Measurements from ENCODE around the gene CCDC40. TPM values are rescaled to one million over a fixed set of nuclear protein-coding genes. Genes with fewer than 3 reads are reported as not detected.

Gene CCDC40
- total and polyA plus RNA-seq, 9 of the 15 experiments (the other 6 are each of a cell fraction or from before 2014, with no cell fraction given) = 0.07 to 0.33 TPM; not detected in 7

DNA sequence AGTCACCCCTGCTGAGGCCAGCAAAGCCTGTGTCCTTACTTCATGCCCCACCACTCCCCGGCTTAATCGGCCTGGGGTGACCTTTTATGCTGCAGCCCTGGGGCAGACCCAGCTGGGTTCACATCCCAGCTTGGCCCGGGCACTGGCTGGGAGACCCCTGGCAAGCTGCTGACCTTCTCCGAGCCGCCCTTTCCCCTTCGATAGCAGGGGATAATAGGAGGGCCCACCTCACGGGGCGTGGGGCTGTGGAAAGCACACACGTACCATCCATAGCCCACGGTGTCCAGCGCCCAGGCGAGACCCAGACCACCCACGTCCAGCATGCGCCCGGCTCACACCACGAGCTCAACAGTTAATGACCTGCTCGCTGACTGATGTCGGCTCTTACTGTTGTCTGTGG is 27.6 kb upstream of the CCDC40 start:
- no peak overlapping the region for H2AFZ ChIP-seq (ENCODE audit: low read depth, low read length)
- no peak for FAIRE-seq

More for the DNA sequence above, 27.6 kb upstream of the CCDC40 start:
- Histone ChIP-seq H3K9me3 (replicated peaks; ENCODE audit: control insufficient read depth, insufficient read depth, low read depth, low read length) (no peaks in the 10 kb centered on the region), H3K27ac (ENCODE audit: extremely low read depth, low read depth, low read length) (no peak overlapping the region), H3K4me1 (replicated peaks in 1 of 2; ENCODE audit: control insufficient read depth in 2 of 2, insufficient read depth in 2 of 2, low read length in 2 of 2) (peaks cover 0 to 40% of the 10 kb centered on the region in 2 experiments; a peak in 2 of 5 replicates), H3K79me2 (ENCODE audit: control insufficient read depth, insufficient read depth, low read length) (no peaks in the 10 kb centered on the region), H4K20me1 (replicated peaks; ENCODE audit: control insufficient read depth, insufficient read depth, low read length) (peaks cover 7% of the 10 kb centered on the region), H3K9ac (ENCODE audit: insufficient read depth in 1 of 2, low read depth in 2 of 2, low read length in 2 of 2) (no peak overlapping the region), H3K9me1 (ENCODE audit: control insufficient read depth, insufficient read depth, low read length) (no peaks in the 10 kb centered on the region), H3K4me3 (no peak overlapping the region), H3K36me3 (ENCODE audit: control insufficient read depth, insufficient read depth, low read length) (no peaks in the 10 kb centered on the region), H3K27me3 (ENCODE audit: control insufficient read depth in 2 of 2, insufficient read depth in 2 of 2, low read length in 2 of 2) (peaks cover 26 to 86% of the 10 kb centered on the region in 2 experiments), H3K4me2 (ENCODE audit: insufficient read depth, low read length) (no peak overlapping the region)
- no TSS peak for BruUV-seq (replicated peaks)
- TF ChIP-seq NFIX (CRISPR knock-in tag; IDR thresholded peaks at IDR 0.05; ENCODE audit: low read depth) = no peak
- TF ChIP-seq, protein P1, sequence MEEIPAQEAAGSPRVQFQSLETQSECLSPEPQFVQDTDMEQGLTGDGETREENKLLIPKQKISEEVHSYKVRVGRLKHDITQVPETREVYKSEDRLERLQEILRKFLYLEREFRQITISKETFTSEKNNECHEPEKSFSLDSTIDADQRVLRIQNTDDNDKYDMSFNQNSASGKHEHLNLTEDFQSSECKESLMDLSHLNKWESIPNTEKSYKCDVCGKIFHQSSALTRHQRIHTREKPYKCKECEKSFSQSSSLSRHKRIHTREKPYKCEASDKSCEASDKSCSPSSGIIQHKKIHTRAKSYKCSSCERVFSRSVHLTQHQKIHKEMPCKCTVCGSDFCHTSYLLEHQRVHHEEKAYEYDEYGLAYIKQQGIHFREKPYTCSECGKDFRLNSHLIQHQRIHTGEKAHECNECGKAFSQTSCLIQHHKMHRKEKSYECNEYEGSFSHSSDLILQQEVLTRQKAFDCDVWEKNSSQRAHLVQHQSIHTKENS (CRISPR knock-in tag; IDR thresholded peaks at IDR 0.05) = no peak
- TF ChIP-seq ILK (tag; IDR thresholded peaks at IDR 0.05; ENCODE audit: borderline replicate concordance, low read depth) = no peak
- no peak for TF ChIP-seq ZNF175 (CRISPR knock-in tag; IDR thresholded peaks at IDR 0.05; ENCODE audit: low read depth)
- TF ChIP-seq ZNF644 (tag; IDR thresholded peaks at IDR 0.05; ENCODE audit: low read depth) = no peak
- ChIA-PET CTCF (ENCODE audit: low intra/inter-chr PET ratio) (interaction anchor here (0.9 kb wide), 1 partner anchor 973 kb away, joined by 5 read pairs; no protein-coding TSS in a partner anchor), POLR2A (interaction anchor here (0.7 kb wide), 2 partner anchors 9 to 153 kb away, joined by 3 read pairs; no protein-coding TSS in a partner anchor)
- DNase-seq (ENCODE audit: extremely low read depth in 1 of 4, low spot score in 3 of 4) (no peak), ATAC-seq (no peak; the same call in 2 of the 3 replicates)
- intact Hi-C loops (cut with micrococcal nuclease) (loop anchor here (5.0 kb wide), 1 partner anchor 118 kb away; no protein-coding TSS in a partner anchor), in situ Hi-C loops (cut with MboI) (no loop called here)
- WGBS (ENCODE audit: insufficient coverage, low coverage, missing lambda C conversion rate) = 26% methylated on average over 13 of the region's 18 CpGs

All from K562 (cell line).